ENCODE data around the gene RABGAP1L.

Gene RABGAP1L

GRCh38 chr1:174871886-174872285 lies 712.6 kb downstream of the RABGAP1L start:
- no peak for TF ChIP-seq CTCF (IDR thresholded peaks at IDR 0.05)
- H3K4me3 ChIP-seq: no peak overlapping the region
- no peak for DNase-seq (ENCODE audit: low spot score)
- no peak overlapping the region for H3K27ac ChIP-seq

GRCh38 chr1:174872615-174873058 lies 713.3 kb downstream of the RABGAP1L start:
- no peak for DNase-seq (ENCODE audit: low spot score)
- no peak overlapping the region for H3K27ac ChIP-seq
- no peak for TF ChIP-seq CTCF (IDR thresholded peaks at IDR 0.05)
- H3K4me3 ChIP-seq: no peak overlapping the region

GRCh38 chr1:174874331-174875053 lies 715.2 kb downstream of the RABGAP1L start:
- DNase-seq (ENCODE audit: low spot score): no peak
- TF ChIP-seq CTCF (IDR thresholded peaks at IDR 0.05): no peak
- H3K27ac ChIP-seq: no peak overlapping the region
- no peak overlapping the region for H3K4me3 ChIP-seq

- Histone ChIP-seq H3K4me3 (no peak overlapping the region), H3K27ac (no peak overlapping the region)
- no peak for TF ChIP-seq CTCF (IDR thresholded peaks at IDR 0.05)
- DNase-seq (ENCODE audit: low spot score): no peak
Measured at GRCh38 chr1:174875306-174875705, 716.0 kb downstream of the RABGAP1L start.

- DNase-seq (ENCODE audit: low spot score): no peak
- no peak for TF ChIP-seq CTCF (IDR thresholded peaks at IDR 0.05)
- no peak overlapping the region for H3K4me3 ChIP-seq
- H3K27ac ChIP-seq: no peak overlapping the region
Measured at GRCh38 chr1:174877208-174877673, 717.9 kb downstream of the RABGAP1L start.

- DNase-seq (ENCODE audit: low spot score): no peak
- H3K4me3 ChIP-seq: no peak overlapping the region
- no peak for TF ChIP-seq CTCF (IDR thresholded peaks at IDR 0.05)
- no peak overlapping the region for H3K27ac ChIP-seq
Measured at GRCh38 chr1:174880171-174880570, 720.9 kb downstream of the RABGAP1L start.

GRCh38 chr1:174883409-174883808 lies 724.1 kb downstream of the RABGAP1L start:
- TF ChIP-seq CTCF (IDR thresholded peaks at IDR 0.05): no peak
- no peak for DNase-seq (ENCODE audit: low spot score)
- Histone ChIP-seq H3K4me3 (no peak overlapping the region), H3K27ac (no peak overlapping the region)

Measured in coronary artery (tissue), 2 donors.